ENCODE data around the gene NEK7.

DNA sequence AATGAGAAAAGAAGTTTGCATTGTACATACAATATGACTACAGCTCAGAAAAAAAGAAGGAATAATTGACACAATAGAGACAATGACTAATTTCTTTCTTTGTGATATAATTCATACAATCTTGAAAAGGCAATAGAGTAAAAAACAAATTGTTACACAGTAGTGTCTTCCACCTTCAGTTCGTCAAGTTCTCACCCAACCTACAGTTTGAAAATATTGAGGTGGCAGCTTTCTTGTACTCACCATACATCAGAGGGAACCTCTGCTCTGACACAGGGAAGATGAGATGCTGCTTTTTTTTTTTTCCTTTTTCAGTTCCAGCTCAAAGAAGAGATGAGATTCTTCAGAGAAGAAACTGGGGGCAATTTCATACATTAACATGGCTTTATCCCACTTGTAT is 210.5 kb downstream of the NEK7 start:
- TF ChIP-seq CTCF (IDR thresholded peaks at IDR 0.05; ENCODE audit: poor library complexity, severe bottlenecking) (no peak), EZH2 (IDR thresholded peaks at IDR 0.05; ENCODE audit: borderline replicate concordance, insufficient read depth, low read length, poor library complexity, severe bottlenecking) (no peak), EP300 (conservative IDR thresholded peaks at IDR 0.05; ENCODE audit: poor library complexity, severe bottlenecking) (no peak), POLR2AphosphoS5 (IDR thresholded peaks at IDR 0.05) (no peak), RAD21 (conservative IDR thresholded peaks at IDR 0.05) (no peak), TAF1 (IDR thresholded peaks at IDR 0.05; ENCODE audit: low read depth) (no peak)
- TF ChIP-seq, protein P1, sequence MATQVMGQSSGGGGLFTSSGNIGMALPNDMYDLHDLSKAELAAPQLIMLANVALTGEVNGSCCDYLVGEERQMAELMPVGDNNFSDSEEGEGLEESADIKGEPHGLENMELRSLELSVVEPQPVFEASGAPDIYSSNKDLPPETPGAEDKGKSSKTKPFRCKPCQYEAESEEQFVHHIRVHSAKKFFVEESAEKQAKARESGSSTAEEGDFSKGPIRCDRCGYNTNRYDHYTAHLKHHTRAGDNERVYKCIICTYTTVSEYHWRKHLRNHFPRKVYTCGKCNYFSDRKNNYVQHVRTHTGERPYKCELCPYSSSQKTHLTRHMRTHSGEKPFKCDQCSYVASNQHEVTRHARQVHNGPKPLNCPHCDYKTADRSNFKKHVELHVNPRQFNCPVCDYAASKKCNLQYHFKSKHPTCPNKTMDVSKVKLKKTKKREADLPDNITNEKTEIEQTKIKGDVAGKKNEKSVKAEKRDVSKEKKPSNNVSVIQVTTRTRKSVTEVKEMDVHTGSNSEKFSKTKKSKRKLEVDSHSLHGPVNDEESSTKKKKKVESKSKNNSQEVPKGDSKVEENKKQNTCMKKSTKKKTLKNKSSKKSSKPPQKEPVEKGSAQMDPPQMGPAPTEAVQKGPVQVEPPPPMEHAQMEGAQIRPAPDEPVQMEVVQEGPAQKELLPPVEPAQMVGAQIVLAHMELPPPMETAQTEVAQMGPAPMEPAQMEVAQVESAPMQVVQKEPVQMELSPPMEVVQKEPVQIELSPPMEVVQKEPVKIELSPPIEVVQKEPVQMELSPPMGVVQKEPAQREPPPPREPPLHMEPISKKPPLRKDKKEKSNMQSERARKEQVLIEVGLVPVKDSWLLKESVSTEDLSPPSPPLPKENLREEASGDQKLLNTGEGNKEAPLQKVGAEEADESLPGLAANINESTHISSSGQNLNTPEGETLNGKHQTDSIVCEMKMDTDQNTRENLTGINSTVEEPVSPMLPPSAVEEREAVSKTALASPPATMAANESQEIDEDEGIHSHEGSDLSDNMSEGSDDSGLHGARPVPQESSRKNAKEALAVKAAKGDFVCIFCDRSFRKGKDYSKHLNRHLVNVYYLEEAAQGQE (IDR thresholded peaks at IDR 0.05; ENCODE audit: borderline replicate concordance), result no peak

Data from neural cell (in vitro differentiated cells).